GM12801 (cell line): ENCODE results near the gene GP1BB.

Experiments used
- CTCF ChIP-seq: IDR thresholded peaks from one replicate; pipeline ENCODE4 v1.5.1; 2011; ENCODE audit warnings: control low read depth; ENCODE audit not compliant: insufficient read length; ENCODE audit errors: extremely low read depth

Gene GP1BB

GRCh38 chr22:19680287-19680881, 43.0 kb upstream of the GP1BB start:
- no peak for TF ChIP-seq CTCF

- no peak for TF ChIP-seq CTCF
Observed at GRCh38 chr22:19680911-19681862, 42.2 kb upstream of the GP1BB start.

GRCh38 chr22:19681863-19682245, 41.5 kb upstream of the GP1BB start:
- no peak for TF ChIP-seq CTCF

- TF ChIP-seq CTCF = no peak
Observed at GRCh38 chr22:19686946-19687345, 36.4 kb upstream of the GP1BB start.

- no peak for TF ChIP-seq CTCF
Observed at GRCh38 chr22:19687561-19688300, 35.6 kb upstream of the GP1BB start.

- no peak for TF ChIP-seq CTCF
Observed at GRCh38 chr22:19688301-19689290, 34.7 kb upstream of the GP1BB start.
